GM12892 (cell line): ENCODE measurements around the gene ING1.

Experiments
- POLR2A ChIP-seq: IDR thresholded peaks from 2 replicates; pipeline ENCODE4 v1.6.1; 2011; ENCODE audit warnings: low read depth, low read length, control low read depth
- POLR2AphosphoS5 ChIP-seq: IDR thresholded peaks from 2 replicates; pipeline ENCODE4 v1.6.1; 2011; ENCODE audit warnings: low read depth, low read length, control low read depth
- TAF1 ChIP-seq: IDR thresholded peaks from 2 replicates; pipeline ENCODE4 v1.6.1; 2011; ENCODE audit warnings: low read depth, mild to moderate bottlenecking, control low read depth, low read length, borderline replicate concordance

DNA sequence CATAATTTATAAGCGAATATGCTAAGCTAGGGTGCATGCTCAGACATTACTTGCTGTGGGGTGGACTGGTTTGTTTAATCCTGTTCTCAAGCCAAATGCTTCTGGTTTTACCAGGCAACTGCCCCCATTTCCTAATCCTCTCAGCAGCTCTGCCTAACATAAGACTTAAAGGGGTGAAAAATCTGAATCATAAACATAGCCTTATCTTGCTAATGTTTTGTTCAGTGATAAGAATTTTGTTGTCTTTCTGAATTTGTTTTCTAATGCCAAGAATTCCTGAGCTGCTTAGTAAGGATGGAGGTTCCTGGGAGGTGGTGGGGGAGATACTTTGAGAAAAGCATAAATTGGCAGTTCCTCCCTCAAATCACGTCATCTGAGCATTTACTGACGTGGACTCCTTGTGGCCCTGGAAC is 42.7 kb downstream of the ING1 start:
- TF ChIP-seq TAF1, result no peak
- TF ChIP-seq POLR2A, result no peak
- TF ChIP-seq POLR2AphosphoS5, result no peak
